GM20431 (cell line): ENCODE results near the gene UGT3A2.

Experiments used
- in situ Hi-C: fragments of 300-500 bp; cut with MseI, MboI; formaldehyde crosslinking; loops from one replicate; pipeline ENCODE4 v1.15.0; 2020; ENCODE audit warnings: low sequenced_read_pairs; ENCODE audit not compliant: unreplicated experiment

UGT3A2 gene, protein sequence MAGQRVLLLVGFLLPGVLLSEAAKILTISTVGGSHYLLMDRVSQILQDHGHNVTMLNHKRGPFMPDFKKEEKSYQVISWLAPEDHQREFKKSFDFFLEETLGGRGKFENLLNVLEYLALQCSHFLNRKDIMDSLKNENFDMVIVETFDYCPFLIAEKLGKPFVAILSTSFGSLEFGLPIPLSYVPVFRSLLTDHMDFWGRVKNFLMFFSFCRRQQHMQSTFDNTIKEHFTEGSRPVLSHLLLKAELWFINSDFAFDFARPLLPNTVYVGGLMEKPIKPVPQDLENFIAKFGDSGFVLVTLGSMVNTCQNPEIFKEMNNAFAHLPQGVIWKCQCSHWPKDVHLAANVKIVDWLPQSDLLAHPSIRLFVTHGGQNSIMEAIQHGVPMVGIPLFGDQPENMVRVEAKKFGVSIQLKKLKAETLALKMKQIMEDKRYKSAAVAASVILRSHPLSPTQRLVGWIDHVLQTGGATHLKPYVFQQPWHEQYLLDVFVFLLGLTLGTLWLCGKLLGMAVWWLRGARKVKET

GRCh38 chr5:36066540-36067210 is at the start of gene UGT3A2:
Gene UGT3A2, minus strand, starts transcription at chr5:36066882. Its CDS starts 93 bp downstream, at chr5:36066789.
- in situ Hi-C loops, result no loop called here

GRCh38 chr5:36111238-36111637 is 44.6 kb upstream of the UGT3A2 start:
- in situ Hi-C loops, result no loop called here

- in situ Hi-C loops, result no loop called here
These were observed 42.2 kb upstream of the UGT3A2 start for GRCh38 chr5:36108758-36109460.

DNA sequence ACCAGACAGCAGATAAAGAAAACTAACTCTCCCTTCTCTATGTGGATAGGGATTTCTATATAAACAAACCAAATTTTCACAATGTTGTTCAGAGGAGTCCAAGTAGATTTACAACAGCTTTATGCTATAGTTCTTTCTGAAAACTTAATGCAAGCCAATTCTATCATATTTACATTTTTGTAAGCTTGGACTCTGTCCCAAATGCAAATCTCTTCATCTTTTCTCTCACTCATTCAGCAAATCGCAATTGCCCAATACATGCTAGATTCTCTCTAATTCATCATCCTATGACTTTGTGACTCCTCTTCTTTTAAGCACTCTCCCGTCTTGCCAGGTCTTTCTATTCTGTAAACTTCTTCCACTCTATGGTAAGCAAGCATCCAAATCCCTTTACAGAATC is 39.1 kb upstream of the UGT3A2 start:
- in situ Hi-C loops, result no loop called here

- in situ Hi-C loops, result no loop called here
These were observed 33.1 kb upstream of the UGT3A2 start for GRCh38 chr5:36099748-36100147.

GRCh38 chr5:36096486-36096885 is 29.8 kb upstream of the UGT3A2 start:
- in situ Hi-C loops, result no loop called here

GRCh38 chr5:36089989-36090388 is 23.3 kb upstream of the UGT3A2 start:
- in situ Hi-C loops, result no loop called here

DNA sequence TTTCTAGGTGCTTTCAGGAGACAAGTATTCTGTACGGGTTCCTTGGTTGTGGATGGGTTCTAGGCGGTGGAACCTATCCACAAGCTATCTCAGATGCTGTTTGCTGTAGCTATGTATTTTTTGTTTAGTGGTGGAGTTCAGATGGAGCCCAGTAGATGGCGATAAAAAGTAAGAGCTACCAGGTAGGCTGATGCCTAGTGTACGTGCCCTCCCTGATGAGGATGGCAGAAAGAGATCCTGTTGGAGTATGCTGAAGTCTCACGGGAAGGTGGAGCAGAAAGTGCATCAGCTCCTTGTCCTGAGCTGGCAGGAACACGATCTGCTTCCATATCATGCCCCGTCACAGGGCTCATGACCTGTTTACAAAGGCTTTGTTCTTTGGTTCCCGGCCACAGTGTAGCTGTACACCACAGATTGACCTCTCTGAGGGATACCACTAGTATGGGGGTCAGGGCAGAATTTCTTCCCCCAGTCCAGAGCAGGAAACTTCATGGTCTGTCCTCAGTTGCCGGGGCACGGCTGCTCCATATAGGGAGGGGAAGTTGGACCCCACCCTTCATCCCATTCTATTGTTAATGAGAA is 12.6 kb upstream of the UGT3A2 start:
- in situ Hi-C loops, result no loop called here

DNA sequence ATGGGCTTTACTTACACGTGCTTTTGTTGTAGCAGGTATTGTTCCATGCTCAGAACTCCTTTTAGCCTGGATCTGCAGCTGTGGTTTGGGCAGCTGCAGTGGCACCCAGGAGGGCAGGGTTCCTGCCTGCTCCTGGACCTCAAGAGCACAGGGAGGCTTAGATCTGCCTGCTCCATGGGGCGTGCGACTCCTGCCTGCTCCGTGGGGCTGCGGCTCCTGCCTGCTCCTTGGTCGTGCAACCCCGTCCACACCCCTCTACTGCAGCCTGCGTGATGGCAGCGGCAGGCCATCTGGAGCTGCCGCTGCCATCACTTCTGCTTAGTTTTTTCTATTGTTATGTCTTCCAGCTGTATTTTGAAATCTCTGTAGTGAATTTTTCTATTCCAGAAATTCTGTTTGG is 11.7 kb upstream of the UGT3A2 start:
- in situ Hi-C loops, result no loop called here

DNA sequence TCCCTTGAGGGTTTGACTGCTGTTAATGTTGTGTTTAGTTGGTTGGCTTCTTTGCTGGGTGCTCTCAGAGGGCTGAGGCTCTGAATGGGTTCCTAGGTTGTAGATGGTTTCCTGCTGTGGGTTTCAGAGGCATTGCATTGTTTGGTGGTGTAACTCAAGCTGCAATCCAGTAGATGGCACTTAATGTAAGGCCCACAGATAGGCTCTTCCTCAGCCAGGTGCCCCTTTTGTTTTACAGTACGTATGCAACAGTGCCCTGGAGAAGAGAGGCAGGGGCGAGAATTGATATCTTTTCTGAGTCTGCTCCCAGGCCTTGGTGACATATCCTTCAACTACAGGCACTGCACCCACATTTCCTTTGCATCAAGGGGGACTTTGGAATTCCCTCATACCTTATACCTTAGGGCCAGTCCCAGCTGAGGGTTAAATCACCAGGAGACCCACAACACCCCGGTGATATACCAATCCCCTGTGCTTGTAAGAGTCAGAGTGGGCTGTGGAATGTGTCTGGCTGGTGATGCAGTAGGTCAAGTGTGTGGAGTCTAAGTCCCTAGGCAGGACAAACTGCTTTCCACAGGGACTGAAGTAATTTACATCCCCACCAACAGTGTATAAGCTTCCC is 7.0 kb upstream of the UGT3A2 start:
- in situ Hi-C loops, result no loop called here

DNA sequence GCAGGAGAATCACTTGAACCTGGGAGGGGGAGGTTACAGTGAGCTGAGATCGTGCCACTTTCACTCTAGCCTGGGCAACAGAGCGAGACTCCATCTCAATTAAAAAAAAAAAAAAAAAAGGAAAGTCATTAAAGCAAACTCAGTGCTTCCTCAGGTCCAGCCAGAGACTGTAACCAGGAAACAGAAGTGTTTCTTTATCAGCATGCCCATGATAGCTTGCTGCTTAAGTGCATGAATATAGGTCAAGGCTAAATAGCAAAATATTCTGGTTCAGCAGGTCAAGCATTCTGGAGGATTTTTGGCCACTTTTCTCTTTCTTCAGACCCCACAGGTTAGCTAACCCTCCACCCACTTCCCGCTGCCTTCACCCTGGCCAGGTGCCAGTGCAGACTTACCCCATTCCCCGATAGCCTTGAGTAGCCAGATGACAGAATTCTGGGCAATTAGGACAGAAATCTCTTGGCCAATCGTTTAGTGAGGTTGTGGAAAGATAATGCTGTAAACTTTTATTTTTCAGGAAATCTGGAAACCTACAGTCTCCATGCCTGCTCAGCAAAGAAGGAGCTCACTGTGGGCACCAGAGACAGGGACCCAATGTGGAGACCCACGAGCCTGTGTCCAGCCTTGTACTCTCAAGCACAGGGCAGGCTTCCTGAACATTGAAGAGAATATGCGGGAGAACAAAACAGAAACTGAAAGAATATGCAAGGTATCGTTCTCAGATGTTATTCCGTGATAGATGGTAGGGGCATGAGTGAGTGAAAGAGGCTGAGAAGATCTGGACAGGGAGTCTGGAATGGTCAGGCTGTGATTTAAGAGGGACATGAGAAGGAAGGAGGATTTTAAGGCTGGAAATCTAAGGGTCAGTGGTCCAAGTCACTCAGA is 4.2 kb upstream of the UGT3A2 start:
- in situ Hi-C loops, result no loop called here

DNA sequence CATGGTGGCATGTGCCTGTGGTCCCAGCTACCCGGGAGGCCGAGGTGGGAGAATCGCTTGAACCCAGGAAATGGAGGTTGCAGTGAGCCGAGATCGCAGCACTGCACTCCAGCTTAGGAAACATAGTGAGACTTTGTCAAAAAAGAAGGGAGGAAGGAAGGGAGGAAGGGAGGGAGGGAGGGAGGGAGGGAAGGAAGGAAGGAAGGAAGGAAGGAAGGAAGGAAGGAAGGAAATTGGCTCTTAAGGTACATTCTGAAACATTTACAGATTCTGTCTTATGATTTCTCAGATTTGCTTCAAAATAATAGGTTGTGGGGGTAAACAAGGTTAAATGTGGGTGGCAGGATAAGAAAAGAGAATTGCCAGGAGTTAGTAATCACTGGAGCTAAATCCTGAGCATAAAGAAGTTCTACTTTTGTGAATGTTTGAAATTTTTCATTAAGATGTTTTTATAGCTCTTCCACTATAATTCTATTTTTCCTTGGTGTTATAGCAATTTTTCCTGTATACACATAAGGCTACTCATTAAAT is 2.1 kb upstream of the UGT3A2 start:
- in situ Hi-C loops, result no loop called here

DNA sequence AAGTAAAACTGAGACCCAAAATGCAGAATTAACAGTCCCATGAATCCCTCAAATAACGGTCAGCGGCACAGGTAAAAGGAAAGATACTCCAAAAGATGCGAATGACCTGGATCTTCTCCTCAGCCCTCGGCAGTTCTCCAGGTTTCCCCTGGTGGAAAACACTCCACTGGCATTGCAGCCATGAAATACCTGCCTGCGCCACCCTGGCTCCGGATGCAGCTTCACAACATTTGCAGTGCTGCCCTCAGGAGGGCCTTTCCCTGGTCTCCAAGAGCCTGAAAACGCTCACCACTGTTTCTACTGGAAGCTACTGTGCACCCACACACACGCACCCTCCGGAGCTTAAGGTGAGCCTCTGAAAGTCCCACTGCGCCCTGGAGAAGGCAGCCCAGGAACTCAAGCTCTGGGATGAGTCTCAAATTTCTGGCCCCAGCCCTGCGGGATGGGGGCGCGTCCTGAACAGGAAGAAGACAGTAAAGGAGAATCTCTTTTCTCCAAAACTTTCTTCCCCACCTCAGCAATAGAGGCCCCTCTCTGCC is 612 bp downstream of the UGT3A2 start:
- in situ Hi-C loops, result no loop called here

DNA sequence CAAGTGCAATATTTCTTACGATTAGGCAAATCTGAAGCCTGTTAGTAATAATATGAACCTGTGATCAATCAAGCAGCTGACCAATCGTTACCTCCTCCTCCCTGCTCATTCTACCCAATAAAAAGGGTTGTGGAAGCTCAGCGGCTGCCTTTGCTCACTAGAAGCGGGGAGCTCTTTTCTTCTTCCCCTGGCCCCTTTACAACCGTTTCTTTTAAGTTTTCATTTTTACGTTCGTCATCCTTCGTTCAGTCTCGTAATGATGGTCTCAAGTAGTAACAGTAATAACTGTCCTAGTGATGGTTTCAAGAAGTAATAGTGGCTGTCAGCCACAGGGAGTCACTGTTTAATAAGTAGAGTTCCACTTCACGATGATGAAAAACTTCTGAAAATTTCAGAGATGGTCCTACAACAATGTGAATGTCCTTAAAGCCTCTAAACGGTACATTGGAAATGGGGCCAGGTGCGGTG is 6.2 kb downstream of the UGT3A2 start:
- in situ Hi-C loops, result no loop called here

DNA sequence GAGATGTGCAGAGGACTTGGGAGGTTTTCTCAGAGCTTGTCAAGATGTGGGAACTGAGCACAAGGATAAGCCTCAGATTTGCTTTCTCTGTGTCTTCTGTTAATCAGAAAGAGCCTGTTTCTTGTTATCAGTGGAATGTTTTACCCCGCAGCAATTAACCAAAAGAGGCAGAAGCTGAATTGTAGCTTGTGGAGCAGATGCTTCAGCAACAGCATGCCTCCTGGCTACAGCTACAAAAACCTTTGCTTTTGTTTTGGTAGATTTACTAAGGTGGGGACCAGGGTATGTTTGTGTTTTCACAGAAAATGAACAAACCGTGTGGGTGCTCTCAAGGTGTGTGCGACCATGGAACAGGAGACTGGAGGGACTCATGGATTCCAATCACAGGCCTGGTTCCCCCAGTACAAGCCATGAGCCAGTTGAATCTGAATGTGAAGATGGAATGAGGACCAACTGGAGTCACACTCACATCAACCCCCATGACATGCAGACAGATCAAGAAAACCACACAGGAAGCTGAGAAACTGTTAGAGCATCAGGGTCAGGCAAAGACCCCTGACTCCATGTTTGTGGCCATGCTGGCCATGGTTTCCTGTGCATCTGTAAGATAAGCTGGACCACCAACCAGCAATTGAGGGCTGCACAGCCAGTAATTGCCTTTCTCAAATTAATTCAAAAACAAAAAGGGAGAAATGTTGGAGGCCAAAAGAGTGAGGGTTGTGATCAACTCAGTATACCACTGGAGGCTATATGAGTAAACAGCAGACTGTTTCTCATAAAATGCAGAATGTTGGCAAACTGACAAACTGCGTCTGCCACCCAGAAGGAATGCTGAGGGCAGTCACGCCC is 6.9 kb downstream of the UGT3A2 start:
- in situ Hi-C loops, result no loop called here

GRCh38 chr5:36058776-36059175 is 7.9 kb downstream of the UGT3A2 start:
- in situ Hi-C loops, result no loop called here

DNA sequence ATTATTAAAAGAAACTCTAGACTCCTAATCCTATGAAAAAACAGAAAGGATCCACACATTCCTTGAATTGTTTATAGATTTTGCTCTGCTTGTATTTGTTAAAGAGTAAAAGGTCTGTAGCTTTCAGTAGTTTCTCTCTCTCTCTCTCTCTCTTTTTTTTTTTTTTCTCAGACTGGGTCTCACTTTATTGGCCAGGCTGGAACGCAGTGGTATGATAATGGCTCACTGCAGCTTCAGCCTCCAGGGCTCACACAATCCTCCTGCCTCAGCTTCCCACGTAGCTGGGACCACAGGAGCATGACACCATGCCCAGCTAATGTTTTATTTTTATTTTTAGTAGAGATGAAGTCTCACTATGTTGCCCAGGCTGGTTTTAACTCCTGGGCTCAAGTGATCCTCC is 9.3 kb downstream of the UGT3A2 start:
- in situ Hi-C loops, result no loop called here

GRCh38 chr5:36056422-36056821 is 10.3 kb downstream of the UGT3A2 start:
- in situ Hi-C loops, result no loop called here
